Measurements from ENCODE around the gene CYP19A1. TPM values are rescaled to one million over a fixed set of nuclear protein-coding genes. Genes with fewer than 3 reads are reported as not detected.

The CYP19A1 gene
- total RNA-seq, 1 donor from 2014 or later = 0.07 TPM

DNA sequence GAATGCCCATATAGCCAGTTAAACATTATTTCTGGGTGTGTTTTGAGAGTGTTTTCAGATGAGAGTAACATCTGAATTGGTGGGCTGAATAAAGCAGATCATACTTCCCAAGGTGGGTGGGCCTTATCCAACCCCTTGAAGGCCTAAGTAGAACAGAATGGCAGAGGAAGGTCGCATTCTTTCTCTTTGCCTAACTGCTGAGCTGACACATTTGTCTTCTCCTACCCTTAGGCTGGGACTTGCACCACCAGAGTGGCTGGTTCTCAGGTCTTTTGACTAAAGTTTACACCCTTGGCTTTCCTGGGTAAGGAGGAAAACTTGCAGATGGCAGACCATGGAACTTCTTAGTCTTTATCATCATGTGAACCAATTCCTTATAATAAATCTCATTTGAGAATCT is 157.9 kb downstream of the CYP19A1 start:
- ATAC-seq (ENCODE audit: low read depth) (no peak), DNase-seq (no peak)
- no peak overlapping the region for H3K4me3 Mint-ChIP-seq
- TF ChIP-seq, protein P1, sequence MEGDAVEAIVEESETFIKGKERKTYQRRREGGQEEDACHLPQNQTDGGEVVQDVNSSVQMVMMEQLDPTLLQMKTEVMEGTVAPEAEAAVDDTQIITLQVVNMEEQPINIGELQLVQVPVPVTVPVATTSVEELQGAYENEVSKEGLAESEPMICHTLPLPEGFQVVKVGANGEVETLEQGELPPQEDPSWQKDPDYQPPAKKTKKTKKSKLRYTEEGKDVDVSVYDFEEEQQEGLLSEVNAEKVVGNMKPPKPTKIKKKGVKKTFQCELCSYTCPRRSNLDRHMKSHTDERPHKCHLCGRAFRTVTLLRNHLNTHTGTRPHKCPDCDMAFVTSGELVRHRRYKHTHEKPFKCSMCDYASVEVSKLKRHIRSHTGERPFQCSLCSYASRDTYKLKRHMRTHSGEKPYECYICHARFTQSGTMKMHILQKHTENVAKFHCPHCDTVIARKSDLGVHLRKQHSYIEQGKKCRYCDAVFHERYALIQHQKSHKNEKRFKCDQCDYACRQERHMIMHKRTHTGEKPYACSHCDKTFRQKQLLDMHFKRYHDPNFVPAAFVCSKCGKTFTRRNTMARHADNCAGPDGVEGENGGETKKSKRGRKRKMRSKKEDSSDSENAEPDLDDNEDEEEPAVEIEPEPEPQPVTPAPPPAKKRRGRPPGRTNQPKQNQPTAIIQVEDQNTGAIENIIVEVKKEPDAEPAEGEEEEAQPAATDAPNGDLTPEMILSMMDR (IDR thresholded peaks at IDR 0.05) = no peak
- no peaks in the 10 kb centered on the region for H3K9me3 Mint-ChIP-seq
- H3K27ac Mint-ChIP-seq = no peak overlapping the region
- CTCF ChIA-PET = no interaction called here
- POLR2A ChIA-PET = no interaction called here
- peaks cover 12% of the 10 kb centered on the region for H3K27me3 Mint-ChIP-seq
- intact Hi-C loops (cut with micrococcal nuclease) = no loop called here
- no peaks in the 10 kb centered on the region for H3K4me1 Mint-ChIP-seq
- no peaks in the 10 kb centered on the region for H3K36me3 Mint-ChIP-seq (ENCODE audit: low read depth)

DNA sequence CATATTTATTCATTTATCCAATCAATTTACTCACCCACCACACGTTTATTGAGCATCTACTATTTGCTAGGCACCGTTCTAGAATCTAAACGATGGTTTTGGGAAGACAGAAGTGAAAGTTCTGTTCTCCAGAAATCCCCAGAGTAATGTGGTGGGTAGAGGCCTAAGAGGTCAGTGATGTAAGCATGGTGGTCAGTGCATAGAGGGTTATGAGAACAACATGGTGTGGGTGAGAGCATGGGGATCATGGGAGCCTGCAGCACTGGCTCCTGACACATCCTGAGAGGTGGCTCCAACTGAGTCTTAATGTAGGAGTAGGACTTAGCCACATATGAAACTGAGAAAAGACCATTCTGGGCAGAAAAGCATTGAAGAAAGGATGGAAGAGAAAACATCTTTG is 158.4 kb downstream of the CYP19A1 start:
- ChIA-PET POLR2A (no interaction called here), CTCF (no interaction called here)
- TF ChIP-seq, protein P1 (IDR thresholded peaks at IDR 0.05) = no peak
- Mint-ChIP-seq H3K9me3 (no peaks in the 10 kb centered on the region), H3K36me3 (ENCODE audit: low read depth) (no peaks in the 10 kb centered on the region), H3K27me3 (peaks cover 11% of the 10 kb centered on the region), H3K4me1 (no peaks in the 10 kb centered on the region), H3K4me3 (no peak overlapping the region), H3K27ac (no peak overlapping the region)
- intact Hi-C loops (cut with micrococcal nuclease) = no loop called here
- no peak for DNase-seq
- no peak for ATAC-seq (ENCODE audit: low read depth)

DNA sequence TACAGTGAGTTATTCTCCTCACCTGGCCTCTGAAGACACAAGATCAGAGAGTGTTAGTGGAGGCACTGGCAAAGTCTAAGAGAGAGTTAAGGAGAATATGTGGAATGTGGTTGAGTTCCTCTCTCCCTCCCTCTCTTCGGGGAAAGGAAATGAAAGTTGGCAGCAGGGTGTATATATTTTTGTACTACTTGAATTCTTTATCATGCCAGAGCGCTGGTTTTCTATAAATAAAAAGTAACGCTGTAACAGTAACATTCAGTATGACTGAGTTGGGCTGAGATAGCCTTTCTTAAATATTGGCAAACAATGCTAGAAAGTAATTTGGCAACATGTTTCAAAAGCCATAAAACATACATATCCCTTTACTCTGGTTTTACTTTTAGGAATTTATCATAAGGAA is 166.2 kb downstream of the CYP19A1 start:
- DNase-seq (no peak), ATAC-seq (ENCODE audit: low read depth) (no peak)
- intact Hi-C loops (cut with micrococcal nuclease) = no loop called here
- H3K36me3 Mint-ChIP-seq (ENCODE audit: low read depth) = no peaks in the 10 kb centered on the region
- no peaks in the 10 kb centered on the region for H3K9me3 Mint-ChIP-seq
- H3K27ac Mint-ChIP-seq = no peak overlapping the region
- CTCF ChIA-PET = no interaction called here
- POLR2A ChIA-PET = no interaction called here
- TF ChIP-seq, protein P1 (IDR thresholded peaks at IDR 0.05) = no peak
- H3K27me3 Mint-ChIP-seq = peaks cover 16% of the 10 kb centered on the region
- H3K4me3 Mint-ChIP-seq = no peak overlapping the region
- no peaks in the 10 kb centered on the region for H3K4me1 Mint-ChIP-seq

DNA sequence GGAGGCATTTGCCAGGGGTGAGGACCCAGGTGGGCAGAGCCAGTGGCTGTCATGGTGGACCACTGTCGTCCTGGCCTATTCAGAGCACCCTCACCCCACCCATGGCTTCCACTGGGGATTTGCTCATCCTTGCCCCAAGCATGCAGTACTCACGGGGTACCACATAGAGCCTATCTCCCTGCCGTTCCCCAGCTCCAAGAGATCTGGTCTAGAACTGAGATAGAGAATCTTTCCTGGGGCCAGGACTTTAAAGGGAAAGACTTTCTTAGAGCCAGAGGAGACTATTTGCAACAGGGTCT is 166.8 kb downstream of the CYP19A1 start:
- CTCF ChIA-PET = interaction anchor here (1.1 kb wide), 1 partner anchor 9 kb away, joined by 3 read pairs; no protein-coding TSS in a partner anchor
- Mint-ChIP-seq H3K27ac (no peak overlapping the region), H3K4me1 (no peaks in the 10 kb centered on the region), H3K9me3 (no peaks in the 10 kb centered on the region), H3K27me3 (peaks cover 16% of the 10 kb centered on the region), H3K4me3 (no peak overlapping the region), H3K36me3 (ENCODE audit: low read depth) (no peaks in the 10 kb centered on the region)
- POLR2A ChIA-PET = no interaction called here
- no peak for DNase-seq
- no peak for ATAC-seq (ENCODE audit: low read depth)
- TF ChIP-seq, protein P1 (IDR thresholded peaks at IDR 0.05) = no peak
- intact Hi-C loops (cut with micrococcal nuclease) = no loop called here

DNA sequence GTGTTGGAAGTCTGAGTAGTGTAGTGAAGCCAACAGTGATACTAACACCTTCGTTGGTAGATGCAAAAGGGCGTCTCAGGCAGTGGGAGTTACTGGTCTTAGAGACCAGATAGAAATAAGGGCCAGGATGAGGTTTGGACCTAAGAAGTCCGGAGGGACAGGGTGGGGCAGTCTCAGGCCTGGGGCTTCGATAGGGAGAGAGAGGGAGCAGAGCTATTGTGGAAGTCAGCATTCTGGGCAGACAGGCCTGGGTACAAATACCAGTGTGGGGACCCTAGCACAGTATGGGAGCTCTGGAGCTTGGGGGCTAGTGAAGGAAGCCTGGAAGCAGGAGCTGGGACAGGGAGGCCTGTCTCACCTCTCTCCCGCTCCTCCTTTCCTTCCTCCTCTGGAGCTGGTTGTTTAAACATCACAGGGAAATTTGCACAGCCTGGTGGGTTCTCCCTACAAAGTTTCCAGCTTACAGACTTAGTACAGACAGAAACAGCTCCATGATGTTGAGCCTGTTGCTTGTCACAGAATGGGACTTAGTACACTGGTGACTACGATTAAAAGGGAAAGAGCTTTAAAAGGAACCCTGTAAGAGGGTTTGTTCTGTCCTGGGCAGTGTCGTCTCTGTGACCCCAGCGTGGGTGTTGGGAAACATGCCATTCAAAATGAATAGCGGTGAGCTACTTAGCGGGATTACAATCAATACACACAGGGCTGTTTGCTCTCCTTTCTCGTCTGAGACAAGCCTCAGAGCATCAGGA is 167.3 kb downstream of the CYP19A1 start:
- intact Hi-C loops (cut with micrococcal nuclease) = no loop called here
- TF ChIP-seq, protein P1 (IDR thresholded peaks at IDR 0.05) = no peak
- Mint-ChIP-seq H3K27me3 (peaks cover 16% of the 10 kb centered on the region), H3K4me3 (no peak overlapping the region), H3K36me3 (ENCODE audit: low read depth) (no peaks in the 10 kb centered on the region), H3K4me1 (no peaks in the 10 kb centered on the region), H3K9me3 (no peaks in the 10 kb centered on the region), H3K27ac (no peak overlapping the region)
- ChIA-PET CTCF (interaction anchor here (1.1 kb wide), 1 partner anchor 8 kb away, joined by 3 read pairs; no protein-coding TSS in a partner anchor), POLR2A (no interaction called here)
- DNase-seq (no peak), ATAC-seq (ENCODE audit: low read depth) (no peak)

Data from activated B cell treated with CpG ODN at 0.5 μM for 24 hours (primary cell).